KOPT-K1 (cell line): Measurements from ENCODE around the gene FAAP100.

Source experiments
- H3K27ac ChIP-seq: fragments of 200-600 bp; sonication (generic); 2 replicates; pipeline ENCODE4 v1.5.1; 2016; ENCODE audit warnings: antibody characterized with exemption, mild to moderate bottlenecking, low read depth, low read length; ENCODE audit not compliant: poor library complexity, severe bottlenecking
- H3K36me3 ChIP-seq: fragments of 200-600 bp; sonication (generic); 2 replicates; pipeline ENCODE4 v1.5.1; 2017; ENCODE audit warnings: antibody characterized with exemption, mild to moderate bottlenecking, low read length, moderate library complexity; ENCODE audit not compliant: insufficient read depth
- H3K9me3 ChIP-seq: fragments of 200-600 bp; sonication (generic); 2 replicates; pipeline ENCODE4 v1.5.1; 2017; ENCODE audit warnings: antibody characterized with exemption, low read length, mild to moderate bottlenecking; ENCODE audit not compliant: insufficient read depth, poor library complexity, severe bottlenecking

The FAAP100 gene

GRCh38 chr17:81566461-81567126, 14.4 kb upstream of the FAAP100 start:
- Histone ChIP-seq H3K27ac (no peak overlapping the region), H3K9me3 (no peaks in the 10 kb centered on the region), H3K36me3 (peaks cover 100% of the 10 kb centered on the region)

DNA sequence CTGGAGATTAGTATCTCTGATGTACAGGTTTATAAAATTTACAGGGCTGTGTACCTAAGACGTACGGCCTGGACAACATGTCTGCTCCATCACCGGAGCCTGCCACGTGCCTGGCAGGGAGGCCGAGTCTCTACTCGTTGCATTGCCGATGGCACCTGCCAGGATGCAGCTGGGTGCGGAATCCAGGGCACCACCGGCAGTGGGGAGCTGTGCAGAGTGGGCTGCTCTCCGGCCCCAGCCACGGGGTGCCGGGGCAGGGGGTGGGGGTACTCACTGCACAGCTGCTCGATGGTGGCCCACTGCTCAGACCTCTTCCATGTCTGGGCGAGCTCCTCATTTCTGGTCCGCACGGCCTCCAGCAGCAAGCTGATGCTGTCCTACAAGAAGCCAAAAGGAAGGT, 13.1 kb upstream of the FAAP100 start:
- peaks cover 100% of the 10 kb centered on the region for H3K36me3 ChIP-seq
- no peak overlapping the region for H3K27ac ChIP-seq
- H3K9me3 ChIP-seq, result no peaks in the 10 kb centered on the region

DNA sequence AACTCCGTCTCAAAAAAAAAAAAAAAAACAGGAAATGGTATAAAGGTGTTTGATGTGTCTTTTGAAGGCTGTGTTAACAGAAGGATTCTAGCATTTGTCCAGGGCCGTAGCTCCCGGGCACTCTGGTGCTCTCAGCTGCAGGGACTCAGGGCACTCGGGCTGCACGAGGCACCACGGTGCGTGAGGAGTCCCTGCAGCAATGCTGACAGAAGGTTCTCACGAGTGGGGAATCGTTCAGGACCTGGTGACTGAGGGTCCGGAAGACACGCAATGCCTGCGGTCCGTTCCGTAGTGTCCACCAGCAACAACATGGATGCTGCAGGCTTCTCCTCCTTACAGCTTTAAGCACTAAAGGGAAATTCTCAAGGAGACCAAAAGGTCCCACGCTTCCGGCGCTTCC, 12.6 kb upstream of the FAAP100 start:
- Histone ChIP-seq H3K9me3 (no peaks in the 10 kb centered on the region), H3K36me3 (peaks cover 100% of the 10 kb centered on the region), H3K27ac (no peak overlapping the region)

DNA sequence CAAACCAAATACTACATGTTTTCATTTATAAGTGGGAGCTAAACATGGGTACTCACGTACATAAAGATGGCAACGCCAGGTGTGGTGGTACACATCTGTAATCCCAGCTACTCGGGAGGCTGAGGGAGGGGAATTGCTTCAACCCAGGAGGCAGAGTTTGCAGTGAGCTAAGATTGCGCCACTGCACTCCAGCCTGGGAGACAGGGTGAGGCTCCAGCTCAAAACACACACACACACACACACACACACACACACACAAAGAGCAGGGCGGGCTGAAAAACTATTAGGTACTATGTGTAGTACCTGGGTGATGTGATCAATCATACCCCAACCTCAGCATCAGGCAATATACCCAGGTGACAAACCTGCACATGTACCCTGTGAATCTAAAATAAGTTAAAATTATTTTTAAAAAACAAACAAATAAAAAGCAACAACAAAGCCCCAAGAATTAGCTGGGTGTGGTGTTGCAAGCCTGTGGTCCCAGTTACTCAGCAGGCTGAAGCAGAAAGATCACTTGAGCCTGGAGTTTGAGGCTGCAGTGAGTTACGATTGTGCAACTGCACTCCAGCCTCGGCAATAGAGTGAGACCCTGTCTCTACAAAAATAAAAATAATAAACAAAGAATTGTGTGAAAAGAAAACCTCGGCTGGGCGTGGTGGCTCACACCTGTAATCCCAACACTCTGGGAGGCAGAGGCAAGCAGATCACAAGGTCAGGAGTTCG, 11.9 kb upstream of the FAAP100 start:
- Histone ChIP-seq H3K36me3 (peaks cover 100% of the 10 kb centered on the region), H3K27ac (no peak overlapping the region), H3K9me3 (no peaks in the 10 kb centered on the region)

GRCh38 chr17:81561494-81561885, 9.3 kb upstream of the FAAP100 start:
- Histone ChIP-seq H3K27ac (no peak overlapping the region), H3K36me3 (peaks cover 100% of the 10 kb centered on the region), H3K9me3 (no peaks in the 10 kb centered on the region)

GRCh38 chr17:81558941-81559806, 7.0 kb upstream of the FAAP100 start:
- Histone ChIP-seq H3K9me3 (no peaks in the 10 kb centered on the region), H3K36me3 (peaks cover 84% of the 10 kb centered on the region), H3K27ac (no peak overlapping the region)

DNA sequence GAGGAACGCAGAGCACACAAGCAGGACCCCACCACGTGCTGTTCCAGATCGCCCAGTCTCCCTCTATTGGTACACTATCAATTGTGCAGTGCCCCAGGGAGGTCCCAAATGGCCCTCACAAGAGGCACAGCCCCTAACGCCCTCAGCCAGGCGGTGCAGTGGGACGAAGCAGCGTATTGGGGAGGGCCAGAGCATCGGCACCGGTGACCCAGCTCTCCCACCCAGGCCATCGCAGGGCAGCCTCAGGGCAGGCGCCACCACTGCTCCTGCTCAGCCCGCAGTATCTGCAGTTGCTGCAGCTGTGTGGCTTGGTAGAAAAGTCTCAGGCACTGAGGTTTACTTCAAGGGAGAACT, 5.9 kb upstream of the FAAP100 start:
- Histone ChIP-seq H3K9me3 (no peaks in the 10 kb centered on the region), H3K27ac (no peak overlapping the region), H3K36me3 (peaks cover 73% of the 10 kb centered on the region)

DNA sequence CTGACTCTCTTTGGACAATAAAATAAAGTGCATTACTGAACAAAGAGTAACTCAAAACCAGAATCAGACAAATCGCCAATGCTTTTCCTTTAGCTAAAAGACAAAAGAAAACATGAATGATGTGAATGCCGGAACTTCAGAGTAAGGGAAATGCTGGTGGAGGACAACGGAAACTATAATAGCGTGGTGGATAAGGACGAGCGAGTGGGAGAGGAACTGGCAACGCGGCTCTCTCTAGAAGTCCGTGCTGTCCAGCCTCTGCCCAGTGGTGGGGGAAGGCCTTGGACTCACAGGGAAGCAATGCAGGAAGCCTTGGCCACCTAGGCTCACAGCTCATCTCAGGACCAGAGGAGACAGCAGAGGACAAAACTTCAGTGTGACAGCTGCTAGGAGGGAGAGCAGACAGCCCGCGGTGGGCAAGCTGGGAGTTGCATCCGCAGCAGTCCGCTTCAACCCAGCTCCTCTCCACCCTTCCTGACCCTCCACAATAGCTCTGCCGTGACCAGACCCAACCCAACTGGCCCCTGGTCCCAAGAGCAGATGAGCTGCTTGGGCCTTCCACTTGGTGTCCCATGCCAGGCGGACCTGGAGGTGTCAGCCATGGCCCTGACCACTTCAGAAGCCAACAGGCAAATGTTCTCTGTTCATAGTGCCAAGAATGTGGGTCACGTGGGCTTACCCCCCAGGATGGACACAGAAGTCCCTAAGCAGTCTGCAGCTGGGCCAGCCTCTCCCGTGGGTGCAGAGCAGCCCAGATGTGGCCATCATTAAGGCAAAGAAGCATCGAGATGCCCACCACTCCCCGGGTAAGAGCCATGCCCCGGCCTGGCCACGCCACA, 5.3 kb upstream of the FAAP100 start:
- Histone ChIP-seq H3K27ac (no peak overlapping the region), H3K36me3 (peaks cover 67% of the 10 kb centered on the region), H3K9me3 (no peaks in the 10 kb centered on the region)

DNA sequence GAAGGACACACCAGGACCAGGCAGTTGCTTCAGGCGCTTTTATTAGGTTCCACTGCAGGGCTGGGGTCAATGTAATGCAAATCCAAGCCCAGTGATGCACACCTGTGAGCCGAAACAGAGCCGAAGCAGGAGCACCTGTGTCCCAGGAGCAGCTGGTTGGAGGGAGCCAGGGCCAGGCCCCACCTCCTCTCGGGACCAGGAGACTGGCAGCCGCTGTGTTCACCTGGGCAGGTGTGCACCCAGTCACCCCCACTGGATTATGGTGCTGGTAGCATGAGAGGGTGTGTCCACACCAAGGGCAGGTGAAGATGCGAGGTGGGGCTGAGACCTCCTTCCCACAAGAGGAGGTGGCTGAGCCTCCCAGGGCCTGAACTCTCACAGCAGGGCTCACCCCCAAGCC, 4.7 kb upstream of the FAAP100 start:
- Histone ChIP-seq H3K27ac (no peak overlapping the region), H3K9me3 (no peaks in the 10 kb centered on the region), H3K36me3 (peaks cover 61% of the 10 kb centered on the region)

DNA sequence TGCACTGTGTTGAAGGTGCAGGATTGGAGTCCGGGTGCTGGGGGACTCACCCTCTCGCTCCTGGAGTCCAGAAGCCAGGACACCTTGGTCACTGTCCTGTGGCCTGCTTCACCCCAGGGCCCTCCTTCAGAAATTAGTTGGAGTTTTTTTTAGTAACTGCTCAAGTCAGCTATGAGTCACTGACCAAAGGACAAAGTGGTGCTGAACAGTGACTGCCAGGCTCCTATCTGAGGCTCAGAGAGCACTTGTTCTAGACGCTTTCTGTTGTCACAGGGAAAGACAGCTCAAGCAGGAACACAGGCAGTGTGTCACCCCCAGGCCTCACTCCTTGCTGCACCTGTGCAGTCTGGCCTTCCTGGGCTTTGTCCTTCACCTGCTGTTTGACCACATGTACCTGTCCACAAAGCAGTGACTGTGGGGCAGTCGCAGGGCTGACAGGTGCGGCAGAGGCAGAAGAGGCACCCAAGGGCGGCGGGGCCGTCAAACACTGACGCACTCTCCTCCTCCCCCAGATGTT, 4.1 kb upstream of the FAAP100 start:
- H3K9me3 ChIP-seq, result no peaks in the 10 kb centered on the region
- no peak overlapping the region for H3K27ac ChIP-seq
- peaks cover 54% of the 10 kb centered on the region for H3K36me3 ChIP-seq

DNA sequence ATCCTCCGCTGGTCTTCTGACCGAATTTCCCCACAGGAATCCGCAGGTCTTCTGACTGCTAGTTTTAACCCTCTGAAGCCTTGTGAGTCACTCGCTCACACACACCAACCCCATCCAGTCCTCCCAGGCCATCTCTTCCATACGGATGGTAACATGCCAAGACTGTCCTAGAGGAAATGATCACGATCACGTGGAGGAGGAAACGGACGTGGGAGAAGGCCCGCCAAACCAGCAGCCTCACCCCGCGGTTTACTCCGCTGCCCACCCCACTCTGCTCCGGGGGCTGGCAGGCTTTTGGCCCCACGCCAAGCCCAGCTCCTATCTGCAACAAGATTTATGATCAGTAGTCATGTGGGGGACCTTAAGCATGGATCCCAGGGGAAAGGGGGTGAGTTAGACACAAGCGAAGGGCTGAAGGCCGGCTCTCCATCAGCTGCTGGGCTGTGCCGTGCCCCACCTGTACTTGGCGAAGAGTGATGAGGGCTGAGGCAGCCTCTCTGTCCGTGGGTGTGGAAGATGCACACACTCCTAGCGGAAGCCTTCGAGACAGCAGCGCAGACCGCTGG, 1.5 kb upstream of the FAAP100 start:
- Histone ChIP-seq H3K9me3 (no peaks in the 10 kb centered on the region), H3K27ac (peak overlapping the region; percentile 68), H3K36me3 (peaks cover 48% of the 10 kb centered on the region)

- H3K27ac ChIP-seq, result peak overlapping the region; percentile 68
- H3K36me3 ChIP-seq, result peaks cover 47% of the 10 kb centered on the region
- no peaks in the 10 kb centered on the region for H3K9me3 ChIP-seq
These were observed 964 bp upstream of the FAAP100 start for GRCh38 chr17:81553018-81553615.

DNA sequence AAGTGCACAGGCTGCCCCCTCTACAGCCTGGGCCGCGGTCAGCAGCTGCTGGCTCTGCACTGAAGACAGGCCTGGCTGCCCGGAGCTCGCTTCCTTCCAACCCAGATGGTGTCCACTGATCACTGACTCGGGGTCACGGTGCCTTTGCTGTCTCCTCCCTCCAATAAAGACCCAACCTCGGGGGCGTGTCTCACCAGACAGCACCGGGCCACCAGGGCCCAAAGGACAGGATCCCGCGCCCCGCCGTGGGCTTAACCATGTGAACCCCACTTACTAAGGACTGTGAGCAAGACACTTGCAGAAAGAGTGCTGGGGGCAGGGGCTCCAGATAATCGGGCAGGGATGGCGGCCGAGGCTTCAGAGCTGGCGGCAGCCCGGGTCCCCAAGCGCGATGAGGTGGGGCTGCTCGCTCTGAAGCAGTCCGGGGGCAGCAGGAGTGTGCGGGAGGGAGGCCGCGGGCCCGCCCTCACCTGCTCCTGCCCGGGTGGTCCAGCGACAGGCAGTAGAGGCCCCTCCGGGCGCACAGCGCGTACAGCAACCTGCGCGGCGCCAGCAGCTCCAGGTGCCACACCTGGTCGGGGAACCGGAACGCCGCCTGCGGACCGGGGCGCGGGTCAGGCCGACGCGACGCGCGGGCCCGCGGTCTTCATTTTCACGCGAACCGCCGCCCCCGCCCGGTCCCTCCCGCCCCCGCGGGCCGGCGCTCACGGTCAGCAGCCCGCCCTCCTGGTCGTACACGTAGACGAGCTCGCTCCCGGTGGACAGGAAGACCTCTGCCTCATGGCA, 502 bp downstream of the FAAP100 start:
- H3K36me3 ChIP-seq, result peaks cover 47% of the 10 kb centered on the region
- no peaks in the 10 kb centered on the region for H3K9me3 ChIP-seq
- peak overlapping the region; percentile 68 for H3K27ac ChIP-seq
